HG03097 (cell line): ENCODE measurements around the gene MAN2A2.
"Not testable (repeated sequence)": the region's sequence is repeated elsewhere in the genome, so short reads cannot be mapped to it uniquely, and the experiment has no call there.

Experiments used
- ATAC-seq: cut with Tn5 transposase; IDR thresholded peaks from one replicate; pipeline ENCODE4 v1.9.1; 2021; ENCODE audit not compliant: unreplicated experiment, low FRiP score

Gene MAN2A2

DNA sequence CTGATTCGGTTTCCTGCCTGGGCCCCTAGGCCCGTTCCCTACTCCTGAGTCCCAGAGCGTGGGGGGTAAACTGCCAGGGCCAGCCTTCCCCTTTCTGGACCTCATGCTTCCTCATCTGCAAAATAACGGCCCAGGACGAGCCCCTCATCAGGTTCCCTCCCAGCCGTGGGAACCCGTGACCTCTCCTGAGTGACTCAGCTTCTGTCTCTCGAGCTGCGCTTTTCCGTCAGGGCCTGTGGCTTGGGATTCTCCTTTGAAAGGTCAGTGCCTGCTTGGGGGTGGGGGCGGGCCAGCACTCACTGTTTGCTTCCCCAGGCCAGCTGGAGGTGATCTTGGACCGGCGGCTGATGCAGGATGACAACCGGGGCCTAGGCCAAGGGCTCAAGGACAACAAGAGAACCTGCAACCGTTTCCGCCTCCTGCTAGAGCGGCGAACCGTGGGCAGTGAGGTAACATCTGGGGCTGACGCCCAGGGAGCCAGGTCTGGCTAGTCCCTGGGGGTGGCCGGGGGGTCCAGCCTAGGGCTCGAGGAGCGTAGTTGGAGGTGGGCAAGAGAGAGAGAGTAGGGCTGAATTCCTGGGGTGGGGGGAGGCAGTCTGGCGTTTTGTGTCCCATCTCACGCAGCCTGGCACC lies 12.8 kb downstream of the MAN2A2 start:
- no peak for ATAC-seq

DNA sequence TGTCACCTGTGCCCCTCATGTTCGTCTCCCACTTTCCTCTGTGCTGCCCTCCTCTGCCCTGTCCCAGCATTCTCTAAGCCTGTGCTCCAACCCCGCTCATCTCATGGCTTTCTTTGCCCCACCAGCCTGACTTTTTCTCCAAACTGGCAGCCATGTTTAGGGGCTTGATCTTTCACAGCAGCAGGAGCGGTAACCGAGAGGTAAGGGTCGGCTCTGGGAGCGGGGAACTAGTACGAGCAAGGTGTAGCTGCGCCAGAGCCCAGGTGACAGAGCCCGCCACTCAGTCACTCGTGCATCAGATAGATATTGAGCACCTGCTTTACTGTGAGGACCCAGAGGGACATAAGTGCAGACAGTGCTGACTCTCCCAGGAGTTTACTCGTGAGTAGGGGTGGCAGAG lies 13.4 kb downstream of the MAN2A2 start:
- ATAC-seq, result no peak

DNA sequence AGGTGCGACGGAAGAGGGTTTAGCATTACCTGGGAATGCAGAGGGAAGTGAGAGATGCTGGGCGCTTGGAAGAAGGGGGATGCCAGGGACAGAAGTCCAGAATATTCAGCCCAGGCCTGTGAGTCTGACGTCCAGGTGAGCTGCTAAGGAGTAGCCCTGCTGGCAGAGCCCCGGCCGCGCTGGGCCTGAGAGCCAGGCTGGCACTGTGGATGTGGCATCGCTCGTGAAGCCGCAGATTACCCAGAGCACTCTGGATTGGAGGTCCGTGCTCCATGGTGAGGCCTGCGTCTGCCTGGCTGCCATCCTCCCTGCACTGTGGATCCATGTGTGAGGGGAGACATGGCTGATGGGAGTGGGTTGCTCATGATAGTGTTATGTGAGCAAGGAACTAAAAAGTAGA lies 14.5 kb downstream of the MAN2A2 start:
- no peak for ATAC-seq

DNA sequence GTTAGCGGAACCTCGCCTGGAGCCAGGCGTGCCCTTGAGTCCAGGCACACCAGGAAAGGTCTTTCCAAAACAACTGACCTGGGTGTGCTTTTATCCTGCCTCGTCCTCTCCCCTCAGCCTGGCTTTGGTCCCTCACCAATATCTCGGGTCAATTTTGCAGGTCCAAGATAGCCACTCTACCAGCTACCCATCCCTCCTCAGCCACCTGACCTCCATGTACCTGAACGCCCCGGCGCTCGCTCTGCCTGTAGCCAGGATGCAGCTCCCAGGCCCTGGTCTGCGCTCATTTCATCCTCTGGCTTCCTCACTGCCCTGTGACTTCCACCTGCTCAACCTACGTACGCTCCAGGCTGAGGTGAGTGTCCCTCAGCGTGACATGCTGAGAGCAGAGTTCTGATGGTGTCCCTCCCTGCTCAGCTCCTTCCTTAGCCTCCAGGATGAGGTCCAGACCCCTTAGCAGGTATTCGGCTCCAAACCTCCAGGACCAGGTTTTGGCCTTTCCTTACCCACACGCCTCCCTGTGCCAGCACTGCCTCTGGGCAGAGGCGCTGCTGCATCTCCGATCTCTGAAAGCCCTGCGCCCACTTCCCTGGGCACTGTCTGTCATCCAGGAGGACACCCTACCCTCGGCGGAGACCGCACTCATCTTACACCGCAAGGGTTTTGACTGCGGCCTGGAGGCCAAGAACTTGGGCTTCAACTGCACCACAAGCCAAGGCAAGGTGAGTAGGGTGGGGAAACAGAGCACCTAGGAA lies 15.1 kb downstream of the MAN2A2 start:
- no peak for ATAC-seq

DNA sequence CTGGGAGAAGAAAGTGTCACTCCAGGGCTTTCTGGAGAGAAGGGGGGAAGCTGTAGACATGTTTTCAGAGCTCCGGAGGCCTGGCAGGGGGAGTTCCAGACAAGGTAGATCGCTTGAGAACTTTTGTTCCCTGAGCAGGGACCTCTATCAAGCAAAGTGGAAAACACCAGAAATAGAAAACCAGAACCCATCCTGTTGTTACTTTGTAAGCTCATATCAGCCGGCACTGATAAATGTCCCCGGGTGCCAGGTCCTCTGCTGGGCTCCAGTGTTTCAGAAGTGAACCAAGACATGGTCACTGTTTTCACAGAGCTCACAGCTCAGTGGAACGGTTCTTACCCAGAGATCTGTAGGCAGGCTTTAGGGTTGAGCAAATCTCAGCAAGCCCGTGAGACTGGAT lies 15.7 kb downstream of the MAN2A2 start:
- ATAC-seq, result no peak

DNA sequence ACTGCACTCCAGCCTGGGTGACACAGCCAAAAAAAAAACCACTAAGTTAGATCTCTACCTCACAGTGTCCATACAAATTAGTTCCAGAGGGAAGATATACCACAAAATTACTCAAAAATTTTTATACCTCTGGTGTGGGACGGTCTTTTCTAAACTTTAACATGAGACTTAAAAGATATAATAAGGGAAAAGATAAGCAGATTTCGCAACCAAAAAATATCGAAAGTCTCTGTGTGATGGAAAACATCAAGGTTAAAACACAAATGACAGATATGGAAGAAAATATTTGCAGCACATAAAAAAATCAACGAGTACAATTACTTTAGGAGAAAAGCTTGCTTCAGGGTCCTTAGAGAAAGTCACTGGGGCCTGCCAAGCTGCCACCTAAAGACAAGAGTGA lies 18.8 kb downstream of the MAN2A2 start:
- no peak for ATAC-seq

DNA sequence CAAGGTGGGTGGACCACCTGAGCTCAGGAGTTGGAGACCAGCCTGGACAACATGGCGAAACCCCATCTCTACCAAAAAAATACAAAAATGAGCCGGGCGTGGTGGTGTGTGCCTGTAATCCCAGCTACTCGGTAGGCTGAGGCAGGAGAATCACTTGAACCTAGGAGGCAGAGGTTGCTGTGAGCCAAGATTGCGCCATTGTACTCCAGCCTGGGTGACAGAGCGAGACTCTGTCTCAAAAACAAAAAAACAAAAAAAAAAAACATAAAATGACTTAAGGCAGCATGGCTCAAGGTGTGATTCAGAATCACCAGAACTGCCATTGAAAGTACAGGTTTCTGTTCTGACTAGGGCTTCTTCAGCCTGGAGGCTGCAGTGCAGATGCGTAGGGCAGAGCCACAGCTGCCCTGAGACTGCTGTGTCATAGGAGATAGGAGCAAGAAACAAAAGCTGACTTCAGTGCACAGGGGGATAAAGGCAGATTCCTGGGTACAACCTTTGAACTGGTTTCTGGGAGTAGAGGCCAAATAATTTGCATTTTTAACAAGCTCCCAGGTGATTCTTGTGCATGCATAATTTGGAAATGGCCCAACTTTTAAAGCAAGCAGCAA lies 19.7 kb downstream of the MAN2A2 start:
- ATAC-seq, result not testable (repeated sequence)

DNA sequence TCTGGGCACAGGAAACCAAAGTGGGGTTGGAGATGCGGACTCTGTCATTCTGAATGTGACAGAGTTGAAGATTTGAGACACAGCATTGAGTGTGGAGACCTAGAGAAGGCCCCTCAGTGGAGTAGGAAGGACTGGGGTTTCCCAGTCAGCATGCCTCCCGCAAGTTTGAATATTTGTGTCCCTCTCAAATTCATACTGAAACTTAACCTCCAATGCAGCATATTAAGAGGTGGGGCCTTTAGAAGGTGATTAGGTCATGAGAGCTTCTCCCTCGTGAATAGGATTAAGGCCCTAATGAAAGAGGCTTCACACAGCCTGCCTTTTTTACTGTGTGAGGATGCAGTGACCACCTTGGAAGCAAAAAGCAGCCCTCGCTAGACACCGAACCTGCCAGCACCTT lies 21.3 kb downstream of the MAN2A2 start:
- ATAC-seq, result peak; percentile 66

DNA sequence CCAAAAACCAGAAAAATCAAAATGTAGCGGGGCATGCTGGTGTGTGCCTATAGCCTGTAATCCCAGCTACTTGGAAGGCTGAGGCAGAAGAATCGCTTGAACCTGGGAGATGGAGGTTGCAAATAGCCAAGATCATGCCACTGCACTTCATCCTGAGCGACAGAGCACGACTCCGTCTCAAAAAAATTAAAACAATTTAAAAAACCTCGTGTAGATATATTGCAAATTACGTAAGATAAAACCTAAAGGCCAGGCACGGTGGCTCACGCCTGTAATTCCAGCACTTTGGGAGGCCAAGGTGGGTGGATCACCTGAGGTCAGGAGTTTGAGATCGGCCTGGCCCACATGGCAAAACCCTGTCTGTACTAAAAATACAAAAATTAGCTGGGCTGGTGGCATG lies 23.7 kb downstream of the MAN2A2 start:
- not testable (repeated sequence) for ATAC-seq

DNA sequence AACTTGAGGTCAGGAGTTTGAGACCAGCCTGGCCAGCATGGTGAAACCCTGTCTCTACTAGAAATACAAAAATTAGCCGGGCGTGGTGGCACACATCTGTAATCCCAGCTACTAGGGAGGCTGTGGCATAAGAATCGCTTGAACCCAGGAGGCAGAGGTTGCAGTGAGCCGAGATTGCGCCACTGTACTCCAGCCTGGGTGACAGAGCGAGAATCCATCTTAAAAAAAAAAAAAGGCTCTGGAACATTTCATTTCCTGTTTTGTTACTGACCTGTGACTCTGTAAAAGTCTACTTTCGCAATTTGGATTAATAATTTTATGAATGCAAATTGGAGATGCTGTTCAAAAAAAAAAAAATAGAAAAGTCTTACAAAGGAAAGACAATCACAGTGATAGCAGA lies 25.0 kb downstream of the MAN2A2 start:
- ATAC-seq, result not testable (repeated sequence)

DNA sequence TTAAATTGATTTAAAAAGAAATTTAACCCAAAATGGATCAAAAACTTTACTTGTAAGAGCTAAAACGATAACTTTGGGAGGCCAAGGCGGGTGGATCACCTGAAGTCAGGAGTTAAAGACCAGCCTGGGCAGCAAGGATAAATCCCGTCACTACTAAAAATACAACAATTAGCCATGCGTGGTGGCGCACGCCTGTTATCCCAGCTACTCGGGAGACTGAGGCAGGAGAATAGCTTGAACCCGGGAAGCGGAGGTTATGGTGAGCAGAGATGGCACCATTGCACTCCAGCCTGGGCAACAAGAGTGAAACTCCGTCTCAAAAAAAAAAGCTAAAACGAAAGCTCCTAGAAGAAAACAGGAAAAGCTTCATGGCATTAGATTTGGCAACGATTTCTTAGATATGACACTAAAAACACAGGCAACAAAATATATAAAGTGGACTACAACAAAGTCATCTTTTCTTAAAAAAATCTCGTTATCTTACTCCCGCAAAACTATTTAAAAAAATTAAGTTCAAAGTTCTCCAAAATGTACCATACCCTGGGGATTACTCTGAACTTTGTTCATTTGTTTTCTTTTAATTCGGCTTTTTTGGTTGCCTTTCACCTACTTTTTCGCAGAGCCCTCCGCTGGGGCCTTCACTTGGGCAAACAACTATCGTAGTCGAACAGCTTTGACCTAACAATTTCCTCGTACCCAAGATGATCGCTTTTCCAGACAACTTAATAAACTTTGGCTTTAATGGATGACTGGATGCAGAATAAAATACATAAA lies 26.3 kb downstream of the MAN2A2 start:
- no peak for ATAC-seq

DNA sequence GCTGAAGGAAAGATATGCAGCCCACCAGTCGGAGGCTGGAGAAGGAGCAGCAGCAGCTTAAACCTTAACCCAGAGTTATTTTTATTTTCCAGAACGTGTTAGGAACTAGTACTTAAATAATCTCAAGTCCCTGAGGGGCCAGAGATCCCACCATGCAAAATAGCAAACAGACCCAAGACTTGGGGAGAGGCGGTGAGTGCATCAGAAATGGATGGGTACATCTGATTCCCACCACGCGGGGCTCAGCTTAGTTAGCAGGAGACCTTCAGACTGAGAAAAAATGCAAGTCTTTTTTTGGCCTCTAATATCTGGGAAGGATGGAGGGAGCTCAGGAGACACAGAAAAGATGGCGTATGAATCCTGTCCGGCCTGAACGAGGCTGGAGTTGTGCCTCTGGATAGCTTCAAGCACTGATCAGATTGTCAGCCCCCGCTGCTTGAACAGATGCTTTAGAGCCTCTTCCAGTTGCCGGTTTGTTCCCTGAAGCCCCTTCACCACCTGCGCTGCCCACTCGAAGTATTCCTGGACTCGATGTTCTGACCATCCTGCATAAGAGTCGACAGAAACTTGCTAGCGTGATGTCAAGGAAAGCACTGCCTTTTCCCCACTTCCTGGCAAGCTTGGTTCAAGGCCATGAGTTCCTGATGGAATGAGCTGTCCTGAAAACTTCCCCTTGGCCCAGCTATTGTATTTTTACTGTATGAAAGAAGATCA lies 27.9 kb downstream of the MAN2A2 start:
- ATAC-seq, result no peak

DNA sequence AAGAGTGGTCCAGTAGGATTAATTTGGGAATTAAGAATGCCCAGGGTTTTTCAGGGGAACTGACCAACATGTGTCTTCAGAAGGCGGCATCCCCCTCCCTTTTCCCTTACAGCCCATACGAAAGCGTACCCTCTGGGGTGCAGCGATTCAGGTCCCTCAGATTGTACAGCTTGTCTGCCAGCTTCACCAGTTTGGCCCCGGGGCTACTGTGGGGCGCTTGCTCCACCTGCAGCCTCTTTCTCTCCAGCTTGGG lies 28.4 kb downstream of the MAN2A2 start:
- no peak for ATAC-seq

DNA sequence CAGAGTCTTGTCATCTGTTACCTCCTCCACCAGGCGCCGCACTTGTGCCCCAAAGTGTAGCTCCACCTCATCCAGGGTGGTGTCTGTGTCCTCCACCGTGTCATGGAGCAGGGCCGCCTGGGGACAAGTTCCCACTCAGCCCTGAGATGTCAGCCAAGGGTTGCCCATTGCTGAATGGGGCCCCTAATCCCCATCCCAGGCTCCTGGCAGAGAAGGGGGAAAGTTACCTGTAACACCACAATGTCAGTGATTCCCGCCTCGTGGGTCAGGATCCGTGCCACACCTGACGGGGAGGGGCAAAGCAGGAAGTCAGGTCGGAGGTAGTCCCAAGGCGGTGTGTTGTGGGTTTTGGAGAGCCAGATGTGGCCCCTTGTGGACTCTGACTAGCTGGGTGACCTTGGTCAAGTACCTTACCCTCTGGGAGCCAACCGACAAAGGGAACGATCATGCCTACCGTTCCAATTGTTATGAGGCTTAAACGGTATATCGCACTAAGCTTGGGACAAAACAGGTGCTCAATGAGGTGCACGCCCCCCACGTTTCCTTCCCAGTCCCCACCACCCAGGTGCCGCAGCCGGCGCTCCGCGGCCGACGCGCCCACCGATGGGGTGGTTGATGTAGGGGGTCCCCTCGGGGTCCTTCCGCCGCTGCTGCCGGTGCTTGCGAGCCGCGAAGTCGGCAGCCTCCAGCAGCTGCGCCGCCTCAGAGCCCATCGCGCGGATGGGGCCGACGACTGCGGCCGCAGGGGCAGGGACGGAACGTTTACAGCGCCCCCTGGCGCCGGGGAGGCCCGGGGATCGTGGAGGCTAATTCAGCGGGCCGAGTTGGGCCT lies 28.9 kb downstream of the MAN2A2 start, which contains the start of gene HDDC3:
Gene HDDC3 (minus strand): TSS at position 722 of the 832 bp plus-strand sequence. CDS start 9 bp downstream, at position 713.
- ATAC-seq, result peak; percentile 40

DNA sequence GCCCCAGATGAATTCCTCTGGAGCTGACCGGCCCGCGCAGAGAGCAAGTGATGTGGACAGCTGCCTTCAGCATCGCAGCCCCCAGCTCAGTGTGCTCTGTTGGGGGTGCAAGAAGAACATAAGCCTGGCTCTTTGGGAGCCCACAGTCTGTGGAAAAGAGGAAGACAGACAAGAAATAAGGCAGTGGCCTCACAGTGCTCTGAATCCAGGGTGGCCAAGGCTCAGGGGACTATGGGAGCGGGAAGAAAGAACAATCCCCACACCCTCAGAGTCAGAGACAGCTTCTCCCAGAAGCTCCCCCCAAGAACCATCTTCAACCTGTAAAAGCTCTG lies 29.5 kb downstream of the MAN2A2 start:
- no peak for ATAC-seq

DNA sequence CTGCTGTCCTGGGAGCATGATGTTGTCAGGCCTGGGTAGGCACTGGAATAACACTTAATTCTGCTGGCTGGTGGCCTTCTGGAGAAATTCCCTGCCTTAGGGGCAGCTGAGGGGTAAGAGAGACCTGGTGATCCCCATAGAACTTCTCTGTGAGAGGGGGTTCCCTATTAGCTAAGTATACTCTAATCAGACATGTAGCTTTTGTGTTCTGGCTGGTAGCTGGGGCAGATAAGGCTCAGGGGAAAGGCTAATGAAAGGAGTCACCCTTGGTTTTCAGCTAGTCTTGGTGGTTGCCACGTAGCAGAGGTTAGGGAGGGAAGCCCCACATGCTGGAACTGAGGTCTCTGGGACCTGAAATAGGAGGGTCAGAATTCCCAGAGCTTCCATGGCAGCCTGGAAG lies 30.2 kb downstream of the MAN2A2 start:
- ATAC-seq, result no peak

DNA sequence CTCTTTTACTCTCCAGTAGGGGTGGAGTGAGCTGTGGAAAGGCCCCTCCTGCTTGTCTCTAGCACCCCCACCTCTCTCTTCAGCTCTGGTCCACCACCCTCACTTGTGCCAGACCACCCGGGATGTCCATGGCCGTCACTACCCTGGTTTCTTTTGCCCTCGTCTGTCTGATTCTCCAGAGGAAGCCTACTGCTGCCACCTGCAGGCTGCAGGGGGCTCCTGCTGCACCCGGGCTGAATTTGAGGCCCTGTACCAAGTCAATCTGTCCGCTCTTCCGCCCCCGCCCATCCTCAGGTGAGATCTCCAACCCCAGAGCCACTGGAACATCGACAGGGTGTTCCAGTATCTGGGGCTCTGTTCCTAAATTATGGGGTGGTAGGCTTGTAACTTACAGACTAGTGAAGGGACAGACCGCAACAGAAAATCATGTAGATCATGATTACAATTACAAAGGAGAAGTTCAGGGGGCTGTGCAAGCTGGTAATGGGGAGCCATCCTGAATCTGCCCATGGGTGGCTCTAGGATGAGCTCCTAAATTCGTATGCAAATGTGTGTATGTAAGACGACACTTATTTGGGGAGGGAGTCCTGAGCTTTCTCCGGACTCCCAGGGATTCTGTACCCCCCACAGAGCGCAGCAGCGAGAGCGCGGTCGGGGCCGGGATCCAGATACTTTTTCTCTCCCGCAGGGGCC lies 31.3 kb downstream of the MAN2A2 start:
- ATAC-seq, result peak; percentile 29

DNA sequence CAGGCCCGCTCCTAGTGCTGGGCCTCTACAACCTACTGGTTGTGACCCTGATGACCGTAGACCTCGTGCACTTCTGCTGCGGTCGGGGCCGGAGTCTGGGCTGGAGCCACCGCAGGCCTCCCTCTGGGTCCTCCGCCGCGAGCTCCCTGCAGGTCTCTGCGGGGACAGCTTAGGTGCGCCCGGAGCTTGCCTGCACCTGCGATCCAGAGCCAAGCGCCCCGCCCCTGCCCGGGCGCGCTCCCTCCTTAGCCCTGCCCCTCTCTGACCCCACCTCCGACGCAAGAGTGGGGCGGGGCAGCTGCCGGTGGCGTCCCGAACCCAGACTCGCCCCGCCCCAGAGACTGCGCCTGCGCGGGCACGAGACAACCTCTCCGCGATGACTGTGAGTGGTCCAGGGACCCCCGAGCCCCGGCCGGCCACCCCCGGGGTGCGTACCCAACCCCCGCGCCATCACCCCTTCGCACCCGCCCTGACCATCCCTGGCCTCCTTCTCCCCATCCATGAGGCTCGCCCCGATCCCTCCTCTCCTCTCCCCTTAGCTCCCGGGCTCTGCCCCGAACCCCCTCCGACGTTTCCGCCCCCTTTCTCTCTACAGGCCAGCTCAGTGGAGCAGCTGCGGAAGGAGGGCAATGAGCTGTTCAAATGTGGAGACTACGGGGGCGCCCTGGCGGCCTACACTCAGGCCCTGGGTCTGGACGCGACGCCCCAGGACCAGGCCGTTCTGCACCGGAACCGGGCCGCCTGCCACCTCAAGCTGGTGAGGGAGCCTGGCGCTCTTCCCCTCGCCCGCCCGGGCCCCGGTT lies 32.0 kb downstream of the MAN2A2 start, which contains the start of gene UNC45A:
Gene UNC45A (plus strand): TSS at position 337 of the 803 bp plus-strand sequence. CDS start 40 bp downstream, at position 377.
- peak; percentile 49 for ATAC-seq
